Cerebellar cortex (tissue), 1 donor: ENCODE data around the gene FBXL2.

Source experiments
- DNase-seq: peaks from one replicate; pipeline ENCODE4 v3.0.0-alpha.2; 2015; ENCODE audit warnings: low spot score

FBXL2 gene, protein sequence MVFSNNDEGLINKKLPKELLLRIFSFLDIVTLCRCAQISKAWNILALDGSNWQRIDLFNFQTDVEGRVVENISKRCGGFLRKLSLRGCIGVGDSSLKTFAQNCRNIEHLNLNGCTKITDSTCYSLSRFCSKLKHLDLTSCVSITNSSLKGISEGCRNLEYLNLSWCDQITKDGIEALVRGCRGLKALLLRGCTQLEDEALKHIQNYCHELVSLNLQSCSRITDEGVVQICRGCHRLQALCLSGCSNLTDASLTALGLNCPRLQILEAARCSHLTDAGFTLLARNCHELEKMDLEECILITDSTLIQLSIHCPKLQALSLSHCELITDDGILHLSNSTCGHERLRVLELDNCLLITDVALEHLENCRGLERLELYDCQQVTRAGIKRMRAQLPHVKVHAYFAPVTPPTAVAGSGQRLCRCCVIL

DNA sequence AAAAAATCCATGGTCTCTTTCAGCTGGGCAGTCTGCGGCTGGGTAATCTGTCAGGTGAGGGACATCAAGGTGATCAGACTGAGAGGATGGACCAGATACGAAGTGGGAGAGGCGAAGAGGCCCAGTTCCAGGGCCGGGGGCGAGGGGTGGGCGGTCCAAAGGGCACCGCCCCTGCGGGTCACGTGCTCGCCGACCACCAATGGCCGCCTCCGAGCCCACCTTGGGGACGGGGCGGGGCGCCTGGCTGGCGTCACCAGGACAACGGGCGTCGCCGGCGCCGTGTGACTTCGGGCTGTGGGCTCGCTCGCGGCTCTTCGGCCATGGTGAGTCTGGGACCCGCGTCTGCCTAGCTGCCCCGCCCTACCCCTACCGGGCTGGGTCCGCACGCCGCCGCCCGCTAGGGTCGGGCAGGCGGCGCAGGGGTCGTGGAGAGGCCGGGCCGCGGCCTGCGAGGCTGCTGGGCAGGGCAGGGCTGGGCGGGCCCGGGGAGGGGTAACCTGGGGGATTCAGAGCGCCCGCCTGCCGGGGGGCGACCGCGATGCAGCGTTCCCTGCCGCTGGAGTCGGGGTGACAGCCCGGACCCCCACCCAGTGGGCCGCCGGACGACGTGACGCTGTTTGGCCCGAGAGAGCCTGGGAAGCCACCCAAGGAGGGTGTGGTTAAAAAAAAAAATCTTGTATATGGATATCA lies at the start of gene FBXL2:
TSS of gene FBXL2 (plus strand) at position 250 of the 690 bp plus-strand sequence. CDS start at position 321, 71 bp downstream.
- DNase-seq, result peak; percentile 82

DNA sequence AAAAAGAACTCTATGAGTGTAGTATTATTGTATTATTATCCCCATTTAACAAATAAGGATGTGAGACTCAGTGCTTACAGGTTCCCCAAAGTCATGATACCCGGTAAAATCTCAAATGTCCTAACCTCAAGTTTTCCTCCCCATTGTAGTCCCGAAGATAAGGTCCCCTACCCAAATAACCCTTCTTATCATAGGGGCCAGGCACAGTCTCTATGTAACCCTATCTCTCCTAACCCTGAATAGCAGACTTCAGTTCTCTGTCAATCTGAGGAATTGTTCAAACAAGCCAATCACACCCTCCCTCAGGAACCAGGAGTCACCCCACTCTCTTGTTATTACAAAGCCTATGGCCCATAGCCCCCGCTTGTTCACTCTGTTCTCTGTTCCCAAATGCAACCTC lies 48.2 kb upstream of the FBXL2 start:
- DNase-seq, result no peak

DNA sequence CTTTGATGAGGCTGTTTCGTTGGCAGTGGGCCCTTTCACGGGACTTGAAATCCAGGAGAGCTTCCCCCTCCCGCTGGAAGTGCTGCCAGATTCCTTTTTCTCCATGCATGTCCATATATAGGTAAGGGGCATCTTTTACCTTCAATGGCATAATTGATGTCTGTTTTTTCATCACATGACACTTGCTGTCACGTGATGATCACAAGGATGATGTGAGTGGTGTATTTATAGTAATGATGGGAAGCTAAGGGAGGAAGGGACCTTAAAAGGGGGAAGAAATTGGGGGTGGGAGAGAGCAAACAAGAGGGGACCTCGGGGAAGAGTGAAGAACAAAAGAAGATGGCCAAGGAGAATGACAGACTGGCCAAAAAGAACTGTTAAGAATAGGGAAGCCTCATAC lies 47.3 kb upstream of the FBXL2 start:
- DNase-seq, result no peak

DNA sequence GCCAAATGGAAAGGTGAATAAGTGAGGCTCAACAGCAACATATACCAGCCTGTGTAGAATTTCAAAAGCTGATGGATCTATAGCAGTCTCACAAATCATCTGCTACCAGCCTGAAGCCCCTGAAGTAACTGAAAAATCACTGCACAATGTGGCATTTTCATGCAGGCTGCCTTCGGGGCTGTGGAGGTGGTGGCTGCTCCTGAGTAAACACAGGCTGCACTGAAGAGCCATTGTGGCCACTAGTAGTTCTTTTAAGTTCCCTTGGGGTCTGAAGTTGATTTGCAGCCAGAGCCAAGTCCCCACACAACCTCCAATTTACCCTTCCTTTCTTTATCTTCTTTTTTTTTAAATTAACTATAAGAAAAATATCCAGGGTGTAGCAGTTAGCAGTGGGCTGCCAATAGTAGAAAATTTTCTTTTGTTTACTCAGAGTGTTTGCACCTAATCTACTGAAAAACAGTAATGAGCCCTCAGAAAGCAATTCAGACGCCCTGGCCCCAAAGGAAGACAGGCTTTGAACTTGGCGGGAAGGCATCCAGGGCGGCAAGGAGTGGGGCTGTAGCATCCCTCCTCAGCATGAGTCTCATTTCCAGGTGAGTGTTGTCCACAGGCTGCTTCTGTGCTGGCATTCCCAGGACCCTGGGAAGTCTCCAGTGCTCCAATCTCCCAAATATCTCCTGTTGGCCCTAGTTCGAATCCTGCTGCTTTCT lies 45.3 kb upstream of the FBXL2 start:
- no peak for DNase-seq

DNA sequence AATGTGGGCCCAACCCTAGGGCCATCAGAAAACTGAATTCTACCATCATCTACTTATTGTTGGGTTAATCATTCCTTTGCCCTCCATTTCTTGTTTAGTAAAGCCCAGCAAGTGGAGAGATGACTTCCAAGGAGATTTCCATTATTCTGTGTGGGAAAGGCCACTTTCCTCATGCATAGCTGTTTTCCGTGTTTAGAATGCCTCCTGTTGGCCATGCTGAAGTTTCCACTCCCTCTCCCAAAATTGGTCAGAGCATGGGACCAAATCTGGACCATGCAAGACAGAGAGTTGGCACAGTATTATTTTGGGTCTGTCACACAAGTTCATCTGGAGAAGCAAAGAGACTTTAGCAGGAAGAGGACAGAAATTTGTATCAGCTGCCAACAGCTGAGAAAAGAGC lies 43.4 kb upstream of the FBXL2 start:
- no peak for DNase-seq

DNA sequence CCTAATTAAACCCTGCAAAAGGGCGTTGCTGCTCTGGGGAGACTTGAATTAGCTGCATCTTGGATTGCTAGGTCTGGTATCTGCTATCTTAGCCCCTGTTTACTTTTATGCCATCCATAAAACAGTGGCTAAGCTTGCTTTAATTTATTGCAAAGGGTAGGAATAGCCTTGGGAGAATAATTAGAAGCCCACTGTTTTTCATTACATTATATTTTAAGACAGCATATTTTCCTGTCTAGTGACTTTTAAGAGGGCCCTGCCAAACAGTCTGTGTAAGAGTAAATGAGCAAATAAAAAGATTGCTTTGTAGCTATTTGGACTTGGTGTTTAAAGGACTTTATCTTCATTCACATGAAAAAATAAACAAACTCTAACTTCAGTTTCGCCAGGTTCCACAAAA lies 41.2 kb upstream of the FBXL2 start:
- DNase-seq, result no peak

DNA sequence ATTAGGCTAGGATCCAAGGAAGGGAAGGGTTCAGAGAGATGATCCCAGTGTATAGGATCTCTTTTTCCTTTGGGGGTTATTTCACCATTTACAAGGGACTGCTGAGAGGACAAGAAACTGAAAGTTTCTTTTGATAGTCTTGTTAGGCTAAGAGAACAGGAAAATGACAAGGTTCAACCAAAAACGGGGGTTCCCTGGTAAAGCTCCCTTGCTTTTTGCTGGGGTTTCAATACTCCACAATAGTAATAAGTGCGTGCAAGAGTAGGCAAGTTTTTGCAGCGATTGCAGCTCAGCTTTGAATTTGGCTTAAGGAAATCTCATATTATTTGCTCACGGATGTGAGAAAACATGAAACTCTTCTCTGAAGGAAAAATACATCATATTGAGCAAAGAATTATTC lies 39.8 kb upstream of the FBXL2 start:
- no peak for DNase-seq

DNA sequence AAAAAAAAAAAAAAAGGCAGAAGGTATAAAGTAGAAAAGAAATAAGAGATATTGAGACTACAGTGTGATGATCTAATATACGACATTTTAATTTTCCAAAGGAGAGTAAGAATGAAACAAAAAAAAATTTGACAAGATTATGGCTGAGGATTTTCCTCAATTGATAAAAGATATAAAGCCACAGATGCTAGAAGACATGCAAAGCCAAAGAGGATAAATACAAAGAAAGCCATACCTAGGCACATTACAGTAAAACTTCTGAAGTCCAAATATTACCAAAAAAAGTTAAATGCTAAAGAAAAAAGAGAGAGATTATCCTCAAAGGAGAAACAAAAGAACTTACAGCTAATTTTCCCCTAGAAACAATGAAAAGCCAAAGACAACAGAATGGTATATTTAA lies 38.3 kb upstream of the FBXL2 start:
- DNase-seq, result no peak

DNA sequence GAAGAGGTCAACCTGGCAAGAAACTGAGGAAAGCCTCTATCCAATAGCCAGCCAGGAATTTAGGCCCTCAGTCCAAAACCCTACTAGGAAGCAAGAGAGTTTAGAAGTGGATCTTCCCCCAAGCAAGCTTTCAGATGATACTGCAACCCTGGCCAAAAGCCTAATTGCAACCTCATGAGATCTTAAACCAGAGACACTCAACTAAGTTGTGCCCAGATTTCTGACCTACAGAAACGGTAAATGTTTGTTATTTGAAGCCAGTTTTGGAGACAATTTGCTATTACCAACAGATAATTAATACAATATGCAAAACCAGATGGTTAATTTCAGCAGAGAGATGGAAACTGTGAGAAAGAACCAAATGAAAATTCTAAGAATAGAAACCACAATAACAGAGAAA lies 37.0 kb upstream of the FBXL2 start:
- DNase-seq, result no peak

DNA sequence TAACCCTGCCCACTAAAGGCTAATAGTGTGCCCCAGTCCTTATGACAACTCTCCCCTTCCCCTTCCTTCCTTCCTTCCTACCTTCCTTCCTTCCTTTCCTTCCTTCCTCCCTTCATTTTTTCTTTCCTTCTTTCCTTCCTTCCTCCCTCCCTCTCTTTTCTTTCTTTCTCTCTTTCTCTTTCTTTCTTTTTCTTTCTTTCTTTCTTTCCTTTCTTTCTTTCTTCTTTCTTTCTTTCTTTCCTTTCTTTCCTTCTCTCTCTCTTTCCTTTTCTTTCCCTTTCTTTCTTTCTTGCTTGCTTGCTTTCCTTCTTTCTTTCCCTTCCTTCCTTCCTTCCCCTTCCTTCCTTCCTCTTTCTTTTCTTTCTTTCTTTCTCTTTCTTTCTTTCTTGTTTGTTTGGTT lies 30.5 kb upstream of the FBXL2 start:
- no peak for DNase-seq

DNA sequence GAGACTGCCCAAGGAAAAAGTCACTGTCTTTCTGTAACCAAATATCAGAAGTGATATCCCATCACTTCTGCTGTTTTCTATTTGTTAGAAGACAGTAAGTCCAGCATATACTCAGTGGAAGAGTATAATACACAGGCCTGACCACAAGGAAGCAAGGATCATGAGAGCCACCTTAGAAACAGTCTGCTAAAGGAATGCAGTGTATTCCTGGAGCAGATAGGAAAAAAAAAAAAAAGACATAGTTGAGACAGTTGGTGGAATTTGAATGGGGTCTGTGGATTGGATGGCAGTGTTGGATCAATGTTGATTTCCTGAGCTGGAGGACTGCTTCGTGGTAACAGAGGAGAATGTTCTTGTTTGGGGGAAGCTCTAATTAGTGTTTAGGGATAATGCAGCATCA lies 26.5 kb upstream of the FBXL2 start:
- DNase-seq, result no peak

DNA sequence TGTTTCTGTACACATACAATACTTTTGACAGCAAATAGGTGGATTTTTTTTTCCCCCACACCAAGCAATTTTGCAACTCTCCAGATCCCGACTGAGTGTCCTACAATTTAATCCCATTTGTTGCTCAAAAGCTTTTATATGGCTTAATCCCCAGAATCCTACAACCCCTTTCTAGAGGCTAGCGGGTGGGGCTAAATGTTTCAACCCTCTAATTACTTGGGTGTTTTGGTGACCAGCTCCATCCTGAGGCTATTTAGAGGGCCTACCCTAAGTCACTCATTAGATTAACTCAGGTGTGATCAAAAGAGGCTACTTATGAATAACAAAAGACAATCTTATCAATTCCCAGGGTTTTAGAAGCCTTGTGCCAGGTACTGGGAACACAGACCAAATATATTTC lies 21.0 kb upstream of the FBXL2 start:
- DNase-seq, result no peak

DNA sequence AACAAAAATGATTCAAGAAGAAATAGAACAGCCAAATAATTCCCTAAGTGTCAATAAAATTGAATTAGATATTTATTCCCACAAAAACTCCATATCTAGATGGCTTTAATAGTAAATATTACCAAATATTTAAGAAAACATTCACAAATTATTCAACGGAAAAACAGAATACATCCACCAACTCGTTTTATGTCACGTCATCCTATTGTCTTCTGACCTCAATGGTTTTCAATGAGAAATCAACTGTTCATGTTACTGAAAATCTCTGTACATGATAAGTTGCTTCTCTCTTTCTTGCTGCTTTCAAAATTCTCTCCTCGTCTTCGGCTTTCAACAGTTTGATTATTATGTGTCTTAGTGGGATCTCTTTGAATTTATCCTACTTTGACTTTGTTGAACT lies 17.1 kb upstream of the FBXL2 start:
- no peak for DNase-seq

DNA sequence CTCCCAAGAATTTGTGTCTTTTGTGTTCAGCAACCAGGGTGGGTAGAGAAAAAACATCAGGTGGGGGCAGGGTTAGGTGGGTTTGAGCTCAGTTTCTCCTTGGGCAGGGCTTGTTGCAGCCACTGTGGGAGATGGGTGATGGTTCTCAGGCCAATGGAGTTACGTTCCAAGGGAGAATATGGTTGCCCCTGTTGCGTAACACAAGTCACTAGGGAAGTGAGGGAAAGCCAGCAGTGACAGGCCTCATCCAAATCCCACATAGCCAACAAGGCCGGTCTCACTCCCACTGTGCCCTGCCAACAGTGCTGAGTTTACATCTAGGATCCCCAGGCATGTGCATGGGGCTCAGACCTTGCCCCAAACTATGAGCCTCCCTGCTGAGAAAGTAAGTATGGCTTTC lies 7.9 kb upstream of the FBXL2 start:
- DNase-seq, result no peak

DNA sequence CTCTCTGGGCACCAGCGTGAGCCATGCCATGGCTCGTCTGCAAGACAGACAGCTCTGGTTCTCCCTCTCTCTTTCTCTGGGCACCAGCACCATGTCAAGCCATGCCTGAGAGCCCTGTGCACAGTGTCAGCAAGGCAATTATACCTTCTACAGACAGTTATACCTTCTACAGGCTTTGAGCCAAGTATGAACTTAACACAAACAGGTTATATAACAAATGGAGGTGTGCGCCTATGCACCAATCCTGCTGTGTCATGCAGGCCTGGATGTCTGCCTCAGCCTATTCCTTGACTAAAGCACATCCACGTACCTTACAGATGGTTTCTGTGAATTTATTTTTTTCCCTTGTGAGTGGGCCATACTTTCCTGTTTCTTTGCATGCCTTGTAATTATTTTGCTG lies 5.9 kb upstream of the FBXL2 start:
- DNase-seq, result no peak

DNA sequence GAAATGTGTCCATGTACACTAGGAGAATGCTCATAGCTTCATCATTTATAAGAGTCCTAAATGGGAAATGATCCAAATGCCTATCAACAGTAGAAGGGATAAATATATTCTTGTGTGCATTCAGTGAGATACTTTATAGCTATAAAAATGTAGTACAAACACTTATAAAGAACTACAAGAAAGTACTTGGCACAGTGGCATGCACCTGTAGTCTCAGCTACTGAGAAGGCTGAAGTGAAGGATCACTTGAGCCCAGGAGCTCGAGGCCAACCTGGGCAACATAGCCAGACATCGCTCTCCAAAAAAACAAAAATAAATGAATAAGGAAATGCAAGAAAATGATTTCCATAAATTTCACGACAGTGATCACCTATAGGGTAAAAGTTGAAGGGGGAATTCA lies 3.6 kb upstream of the FBXL2 start:
- DNase-seq, result no peak

DNA sequence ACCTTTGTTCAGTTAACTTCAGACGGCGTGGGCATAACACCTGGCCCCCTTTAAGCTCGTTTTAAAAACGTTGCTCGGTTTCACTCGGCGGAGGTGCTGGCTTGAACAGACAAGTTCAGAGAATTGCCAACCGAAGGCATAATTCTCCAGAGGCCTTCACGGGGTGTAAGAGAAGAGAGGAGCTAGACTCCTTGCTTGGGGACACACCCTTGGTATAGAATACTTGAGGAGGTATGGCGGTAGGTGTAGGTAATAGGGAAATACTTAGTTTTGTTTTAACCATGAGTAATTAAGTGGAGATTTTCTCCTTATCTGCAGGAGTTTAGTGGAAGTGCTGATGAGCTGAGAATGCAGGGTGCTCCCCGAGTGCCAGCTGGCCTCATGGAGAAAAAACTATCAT lies 921 bp downstream of the FBXL2 start:
- DNase-seq, result peak; percentile 44

DNA sequence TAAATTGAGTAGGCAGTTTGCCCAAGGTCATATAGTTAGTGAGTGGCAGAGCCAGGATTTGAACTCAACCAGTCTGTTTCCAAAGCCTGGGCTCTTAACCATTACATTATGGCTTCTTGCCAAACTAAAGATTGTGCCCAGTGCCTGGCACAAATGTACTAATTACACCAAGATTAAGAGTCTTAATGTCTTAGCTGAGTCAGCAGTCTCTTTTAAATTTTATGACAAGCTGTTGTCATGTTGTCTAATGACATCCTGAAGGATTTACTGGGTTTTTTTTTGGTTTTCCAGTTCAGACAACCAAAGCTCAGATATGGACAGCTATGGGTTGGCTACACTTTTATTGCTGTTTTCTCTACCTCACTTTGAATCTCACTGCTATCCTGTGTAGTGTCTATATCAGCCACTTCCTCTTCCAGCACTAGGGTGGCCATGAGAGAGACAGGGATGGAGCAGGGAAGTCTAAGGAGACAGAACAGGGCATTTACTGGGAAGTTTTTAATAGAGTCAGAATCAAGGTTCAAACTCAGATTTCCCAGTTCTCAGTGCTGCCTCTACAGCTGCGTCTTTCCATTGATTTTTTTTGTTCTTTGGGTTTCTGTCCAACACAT lies 10.5 kb downstream of the FBXL2 start:
- DNase-seq, result no peak

DNA sequence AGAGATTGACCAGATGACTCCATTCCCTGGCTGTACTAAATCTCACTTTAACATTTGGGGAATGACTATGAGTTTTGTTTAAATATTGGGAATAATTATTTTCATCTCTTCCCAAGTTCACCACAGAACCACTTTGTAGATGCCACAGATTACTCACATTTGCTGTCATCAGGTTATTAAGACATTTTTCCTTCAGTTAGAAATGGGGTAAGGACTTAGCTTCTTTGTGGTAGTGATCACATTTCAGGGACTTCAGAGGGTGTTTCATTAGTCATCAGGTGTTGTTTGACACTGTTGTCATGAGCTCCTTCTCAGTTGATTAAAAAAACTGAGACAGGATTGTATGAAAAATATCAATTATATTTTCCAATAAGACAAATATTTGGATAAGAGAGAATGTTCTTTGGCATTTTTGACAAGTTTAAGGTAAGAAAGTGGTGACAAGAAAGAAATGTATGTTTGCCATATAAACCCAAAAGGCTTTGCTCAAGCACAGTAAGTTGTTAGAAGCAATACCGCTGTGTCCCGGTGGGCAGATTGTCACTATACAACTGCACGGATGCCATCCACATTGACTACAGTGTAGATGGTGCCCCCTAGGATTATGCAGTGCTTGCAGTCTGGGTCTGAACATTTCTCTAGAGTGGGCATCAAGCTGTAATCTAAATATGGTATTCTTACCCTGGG lies 22.3 kb downstream of the FBXL2 start:
- no peak for DNase-seq

DNA sequence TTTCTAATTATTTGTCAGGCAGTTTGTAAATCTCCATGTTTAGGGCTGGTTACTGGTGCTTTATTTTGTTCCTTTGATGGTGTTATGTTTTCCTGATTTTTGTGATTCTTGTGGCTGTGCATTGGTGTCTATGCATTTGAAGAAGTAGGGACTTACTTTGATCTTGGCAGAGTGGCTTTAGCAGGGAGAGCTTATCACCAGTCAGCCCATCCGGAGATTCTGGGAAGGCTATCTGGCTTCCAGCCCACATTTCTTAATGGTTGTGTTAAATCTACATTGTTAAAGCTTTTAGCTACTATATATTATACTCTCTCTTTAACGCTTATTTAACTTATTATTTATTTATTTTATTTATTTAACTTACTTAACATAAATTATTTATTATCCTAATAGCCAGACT lies 35.1 kb downstream of the FBXL2 start:
- no peak for DNase-seq

DNA sequence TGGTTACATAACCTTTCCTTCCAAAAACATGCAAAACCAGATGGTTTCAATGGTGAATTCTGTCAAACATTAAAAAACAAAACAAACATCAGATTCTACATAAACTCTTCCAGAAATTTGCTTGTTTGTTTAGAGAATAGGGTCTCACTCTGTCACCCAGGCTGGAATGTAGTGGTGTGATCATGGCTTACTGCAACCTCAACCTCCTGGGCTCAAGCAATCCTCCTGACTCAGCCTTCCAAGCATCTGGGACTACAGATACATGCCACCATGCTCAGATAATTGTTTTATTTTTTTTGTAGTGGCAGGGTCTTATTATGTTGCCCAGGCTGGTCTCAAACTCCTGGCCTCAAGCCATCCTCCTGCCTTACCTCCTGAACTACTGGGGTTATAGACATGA lies 36.1 kb downstream of the FBXL2 start:
- no peak for DNase-seq

DNA sequence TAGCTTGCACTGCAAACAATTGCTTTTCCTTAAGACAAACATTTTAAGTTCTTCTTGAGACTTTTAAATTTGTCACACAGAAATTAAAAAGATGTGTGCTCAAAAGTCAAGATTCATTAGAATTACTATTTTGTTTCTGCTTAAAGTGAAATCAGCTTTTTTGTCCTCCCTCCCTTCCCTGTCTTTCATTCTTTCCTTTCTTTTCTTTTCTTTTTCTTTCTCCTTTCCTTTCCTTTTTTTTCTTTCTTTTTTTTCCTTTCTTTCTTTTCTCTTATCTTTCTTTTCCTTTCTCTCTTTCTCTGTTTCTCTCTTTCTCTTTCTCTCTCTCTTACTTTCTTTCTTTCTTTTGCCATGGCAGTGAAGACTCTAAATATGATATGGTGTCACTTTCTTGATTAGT lies 37.8 kb downstream of the FBXL2 start:
- no peak for DNase-seq
